22Rv1 (cell line): Measurements from ENCODE around the gene XPA.

Experiments
- H3K27ac ChIP-seq: fragments of 450-650 bp; 2 replicates; pipeline ENCODE4 v1.5.1; 2017
- ZFX ChIP-seq: fragments of 450-650 bp; IDR thresholded peaks from 2 replicates; pipeline ENCODE4 v1.6.1; 2017; ENCODE audit warnings: antibody characterized with exemption, borderline replicate concordance
- TF ChIP-seq, protein P1 (sequence below): fragments of 450-650 bp; IDR thresholded peaks from 2 replicates; pipeline ENCODE4 v1.5.1; 2017; ENCODE audit warnings: mild to moderate bottlenecking

Gene XPA

DNA sequence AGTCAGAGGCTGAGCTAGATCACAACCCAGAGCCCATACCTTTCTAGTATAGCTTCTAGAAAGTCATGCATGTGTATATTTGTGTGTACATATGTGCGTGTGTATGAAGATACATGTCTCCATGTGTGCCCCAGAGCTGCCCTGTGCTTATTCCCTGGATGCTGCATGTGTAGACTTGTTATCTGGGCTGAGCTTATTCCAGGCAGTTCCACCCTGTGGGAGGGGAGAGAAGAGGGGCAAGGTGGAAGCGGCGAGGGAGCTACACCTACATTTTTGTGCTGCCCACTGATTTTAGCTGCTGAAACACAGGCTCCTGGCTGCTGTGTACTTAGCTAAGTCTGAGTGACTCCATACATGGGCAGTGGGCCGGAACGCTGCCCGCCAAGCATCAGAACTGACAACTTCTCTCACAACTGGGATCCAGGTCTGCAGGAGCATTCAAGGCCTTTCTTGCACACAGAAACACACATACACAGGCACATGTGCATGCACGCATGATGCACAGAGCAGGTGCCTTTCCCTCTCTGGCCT, 38.0 kb upstream of the XPA start:
- no peak overlapping the region for H3K27ac ChIP-seq
- TF ChIP-seq, protein P1, sequence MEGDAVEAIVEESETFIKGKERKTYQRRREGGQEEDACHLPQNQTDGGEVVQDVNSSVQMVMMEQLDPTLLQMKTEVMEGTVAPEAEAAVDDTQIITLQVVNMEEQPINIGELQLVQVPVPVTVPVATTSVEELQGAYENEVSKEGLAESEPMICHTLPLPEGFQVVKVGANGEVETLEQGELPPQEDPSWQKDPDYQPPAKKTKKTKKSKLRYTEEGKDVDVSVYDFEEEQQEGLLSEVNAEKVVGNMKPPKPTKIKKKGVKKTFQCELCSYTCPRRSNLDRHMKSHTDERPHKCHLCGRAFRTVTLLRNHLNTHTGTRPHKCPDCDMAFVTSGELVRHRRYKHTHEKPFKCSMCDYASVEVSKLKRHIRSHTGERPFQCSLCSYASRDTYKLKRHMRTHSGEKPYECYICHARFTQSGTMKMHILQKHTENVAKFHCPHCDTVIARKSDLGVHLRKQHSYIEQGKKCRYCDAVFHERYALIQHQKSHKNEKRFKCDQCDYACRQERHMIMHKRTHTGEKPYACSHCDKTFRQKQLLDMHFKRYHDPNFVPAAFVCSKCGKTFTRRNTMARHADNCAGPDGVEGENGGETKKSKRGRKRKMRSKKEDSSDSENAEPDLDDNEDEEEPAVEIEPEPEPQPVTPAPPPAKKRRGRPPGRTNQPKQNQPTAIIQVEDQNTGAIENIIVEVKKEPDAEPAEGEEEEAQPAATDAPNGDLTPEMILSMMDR: no peak
- TF ChIP-seq ZFX: no peak

DNA sequence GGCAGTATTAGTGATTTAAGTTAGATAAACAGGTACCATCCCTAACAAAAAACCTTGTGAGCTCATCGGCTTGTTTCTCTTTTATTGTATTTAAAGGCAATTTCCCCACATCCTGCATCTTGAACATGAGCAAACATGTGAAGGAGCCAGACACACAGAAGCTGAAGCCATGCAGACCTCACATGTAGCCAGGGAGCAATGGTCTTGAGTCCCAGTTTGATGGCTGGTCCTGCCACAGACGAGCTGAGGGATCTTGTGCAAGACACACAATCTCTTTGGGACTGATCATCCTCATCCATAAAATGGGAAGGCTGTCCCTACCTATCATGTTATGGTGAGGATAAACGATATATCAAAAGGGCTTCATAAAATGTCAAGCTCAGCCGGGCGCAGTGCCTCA, 29.6 kb upstream of the XPA start:
- TF ChIP-seq, protein P1: no peak
- TF ChIP-seq ZFX: no peak

DNA sequence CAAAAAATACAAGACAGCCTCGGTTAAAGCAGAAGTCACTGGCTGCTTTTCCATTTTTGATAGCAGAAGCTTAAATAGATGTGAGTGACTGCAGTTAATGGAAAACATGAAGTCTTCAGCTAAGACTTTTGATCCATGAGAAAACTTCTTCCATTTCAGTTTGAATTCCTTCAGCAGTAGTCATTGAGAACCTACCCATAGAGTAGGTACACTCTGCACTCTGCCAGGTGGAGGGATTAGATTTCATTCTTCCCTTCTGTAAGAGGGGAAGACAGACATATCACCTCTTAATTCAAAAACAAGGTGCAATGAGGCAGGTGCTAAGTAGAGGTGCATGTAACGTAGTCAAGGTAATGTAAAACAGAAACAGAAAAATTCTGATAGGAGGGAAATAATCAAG, 26.7 kb upstream of the XPA start:
- no peak overlapping the region for H3K27ac ChIP-seq
- TF ChIP-seq ZFX: no peak
- TF ChIP-seq, protein P1: no peak

More for the DNA sequence above, 29.6 kb upstream of the XPA start:
- H3K27ac ChIP-seq: no peak overlapping the region

DNA sequence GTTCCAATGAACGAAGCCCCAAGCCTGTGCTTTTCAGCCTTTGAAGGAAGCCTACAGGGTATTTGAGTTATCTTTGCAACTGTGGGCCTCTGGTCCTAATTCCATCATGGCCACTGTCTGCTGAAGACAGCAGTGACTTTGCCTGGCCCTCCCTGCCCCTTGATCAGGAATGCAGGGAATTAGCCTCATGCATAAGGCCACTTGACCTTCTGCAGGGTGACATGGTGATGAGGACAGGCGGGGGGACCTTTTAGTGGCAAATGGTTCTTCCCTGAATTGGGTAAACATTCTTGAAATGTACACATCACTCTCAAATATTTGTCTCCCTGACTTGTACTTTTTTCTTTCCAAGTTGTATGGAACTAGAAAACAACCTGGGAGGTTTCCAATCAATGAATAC, 25.2 kb upstream of the XPA start:
- TF ChIP-seq, protein P1: no peak
- no peak for TF ChIP-seq ZFX
- no peak overlapping the region for H3K27ac ChIP-seq

DNA sequence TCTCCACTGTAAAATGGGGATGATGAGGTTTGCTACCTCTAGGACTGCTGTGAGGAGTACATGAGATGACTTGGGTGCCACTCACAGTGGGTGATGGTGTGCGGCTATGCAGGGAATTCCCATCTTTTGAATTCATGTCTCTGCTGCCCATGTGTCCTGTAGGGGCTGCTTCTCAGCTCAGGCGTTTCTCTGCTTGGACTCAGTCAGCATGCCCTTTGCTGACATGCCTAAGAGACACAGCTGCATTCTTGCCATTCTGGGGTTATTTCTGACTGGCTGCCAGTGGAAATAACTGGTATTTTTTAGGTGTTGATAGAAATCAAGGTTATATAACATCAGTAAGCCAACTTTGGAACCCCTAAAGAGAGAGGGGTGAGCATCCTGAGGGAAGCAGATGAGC, 24.3 kb upstream of the XPA start:
- no peak for TF ChIP-seq ZFX
- TF ChIP-seq, protein P1: no peak
- H3K27ac ChIP-seq: no peak overlapping the region

DNA sequence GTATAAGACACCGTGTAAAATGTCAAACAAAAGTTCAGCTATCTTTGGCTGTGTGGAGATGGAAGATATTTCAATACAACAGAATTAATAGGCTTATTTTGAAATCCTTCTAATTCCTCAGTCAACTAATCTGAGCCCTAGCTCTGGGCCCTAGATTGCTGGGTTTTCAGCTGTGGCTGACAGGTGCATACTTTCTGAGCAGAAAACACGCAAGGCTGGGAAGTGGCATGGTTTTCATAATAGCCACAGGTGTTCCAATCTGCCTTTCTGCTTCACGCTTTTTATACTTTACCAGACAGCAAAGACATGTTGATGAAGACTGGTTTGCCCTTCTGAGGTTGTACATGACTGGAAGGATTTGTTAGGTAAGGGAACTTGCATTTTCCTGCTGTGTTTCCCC, 20.7 kb upstream of the XPA start:
- no peak overlapping the region for H3K27ac ChIP-seq
- TF ChIP-seq, protein P1: no peak
- TF ChIP-seq ZFX: no peak

DNA sequence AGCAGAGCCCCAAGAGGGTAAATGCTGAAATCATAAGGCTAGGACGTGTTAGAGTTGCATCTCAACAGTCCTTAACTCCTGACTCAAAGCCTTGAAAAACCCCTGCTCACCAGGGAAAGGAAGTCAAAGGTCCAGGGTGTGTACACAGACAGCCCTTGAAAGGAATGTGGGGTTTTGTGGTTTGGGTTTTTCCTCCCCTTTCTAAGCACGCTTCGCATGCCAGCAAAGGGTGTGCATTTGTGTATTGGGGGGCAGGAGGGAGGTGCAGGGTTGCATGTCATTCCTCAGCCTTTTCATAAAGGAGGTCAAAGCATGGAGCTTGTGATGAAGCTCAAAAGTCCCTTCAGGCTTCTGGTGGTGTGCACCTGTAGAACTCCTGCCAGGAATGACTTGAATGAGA, 17.3 kb upstream of the XPA start:
- H3K27ac ChIP-seq: no peak overlapping the region
- TF ChIP-seq ZFX: no peak
- TF ChIP-seq, protein P1: no peak
